ENCODE results near the gene IFNG-AS1. TPM values are rescaled to one million over a fixed set of nuclear protein-coding genes. Genes with fewer than 3 reads are reported as not detected.

The IFNG-AS1 gene
- polyA plus RNA-seq, 1 donor from 2014 or later: not detected

- no peaks in the 10 kb centered on the region for H4K20me1 ChIP-seq (ENCODE audit: insufficient read depth)
- H3K36me3 ChIP-seq (ENCODE audit: insufficient read depth, low read length): no peaks in the 10 kb centered on the region
- no peaks in the 10 kb centered on the region for H3K9me2 ChIP-seq (ENCODE audit: insufficient read depth, low read length)
- H3K9me3 ChIP-seq (ENCODE audit: low read length): no peaks in the 10 kb centered on the region
- no peak overlapping the region for H3K4me3 ChIP-seq (ENCODE audit: low read length)
- no peaks in the 10 kb centered on the region for H3K79me2 ChIP-seq (replicated peaks; ENCODE audit: insufficient read depth, low read length)
- no peak overlapping the region for H3K27ac ChIP-seq (ENCODE audit: low read length)
- no peak for TF ChIP-seq POLR2AphosphoS5 (IDR thresholded peaks at IDR 0.05)
- H3K27me3 ChIP-seq (ENCODE audit: insufficient read depth, low read depth, low read length): no peaks in the 10 kb centered on the region
- no peak overlapping the region for H2AFZ ChIP-seq (ENCODE audit: low read depth, low read length)
- no peaks in the 10 kb centered on the region for H3F3A ChIP-seq (ENCODE audit: insufficient read depth, low read length, poor library complexity, severe bottlenecking)
- no peak overlapping the region for H3K4me2 ChIP-seq (ENCODE audit: low read length)
- no peak overlapping the region for H3K9ac ChIP-seq (ENCODE audit: low read length)
Observed at GRCh38 chr12:67940780-67941243, 48.4 kb upstream of the IFNG-AS1 start.

GRCh38 chr12:67942724-67943123 is 46.5 kb upstream of the IFNG-AS1 start:
- Histone ChIP-seq H3K27ac (ENCODE audit: low read length) (peak overlapping the region; percentile 73), H3K4me3 (ENCODE audit: low read length) (peak overlapping the region; percentile 23), H3K9ac (ENCODE audit: low read length) (peak overlapping the region; percentile 24), H2AFZ (ENCODE audit: low read depth, low read length) (no peak overlapping the region), H3K79me2 (replicated peaks; ENCODE audit: insufficient read depth, low read length) (no peaks in the 10 kb centered on the region), H3K27me3 (ENCODE audit: insufficient read depth, low read depth, low read length) (no peaks in the 10 kb centered on the region), H3K9me2 (ENCODE audit: insufficient read depth, low read length) (no peaks in the 10 kb centered on the region), H3K36me3 (ENCODE audit: insufficient read depth, low read length) (no peaks in the 10 kb centered on the region), H3F3A (ENCODE audit: insufficient read depth, low read length, poor library complexity, severe bottlenecking) (no peaks in the 10 kb centered on the region), H3K9me3 (ENCODE audit: low read length) (no peaks in the 10 kb centered on the region), H4K20me1 (ENCODE audit: insufficient read depth) (no peaks in the 10 kb centered on the region), H3K4me2 (ENCODE audit: low read length) (no peak overlapping the region)
- peak; percentile 58 for TF ChIP-seq POLR2AphosphoS5 (IDR thresholded peaks at IDR 0.05)
- no peak for TF ChIP-seq REST (IDR thresholded peaks at IDR 0.05; ENCODE audit: borderline replicate concordance)
- no peak for TF ChIP-seq TAF1 (IDR thresholded peaks at IDR 0.05; ENCODE audit: low read depth)

GRCh38 chr12:67943141-67943892 is 45.9 kb upstream of the IFNG-AS1 start:
- no peaks in the 10 kb centered on the region for H3K27me3 ChIP-seq (ENCODE audit: insufficient read depth, low read depth, low read length)
- H3K27ac ChIP-seq (ENCODE audit: low read length): peak overlapping the region; percentile 73
- H3K4me2 ChIP-seq (ENCODE audit: low read length): no peak overlapping the region
- H3K9me3 ChIP-seq (ENCODE audit: low read length): no peaks in the 10 kb centered on the region
- H2AFZ ChIP-seq (ENCODE audit: low read depth, low read length): no peak overlapping the region
- H3K4me3 ChIP-seq (ENCODE audit: low read length): peak overlapping the region; percentile 23
- H3K9ac ChIP-seq (ENCODE audit: low read length): peak overlapping the region; percentile 29
- H3K79me2 ChIP-seq (replicated peaks; ENCODE audit: insufficient read depth, low read length): no peaks in the 10 kb centered on the region
- H3F3A ChIP-seq (ENCODE audit: insufficient read depth, low read length, poor library complexity, severe bottlenecking): no peaks in the 10 kb centered on the region
- TF ChIP-seq CTCF (IDR thresholded peaks at IDR 0.05; ENCODE audit: poor library complexity, severe bottlenecking) (peak; percentile 90), RAD21 (conservative IDR thresholded peaks at IDR 0.05) (peak; percentile 87), SMC3 (conservative IDR thresholded peaks at IDR 0.05; ENCODE audit: poor library complexity) (peak; percentile 88), EZH2 (IDR thresholded peaks at IDR 0.05; ENCODE audit: borderline replicate concordance, insufficient read depth, low read length, poor library complexity, severe bottlenecking) (no peak), TAF1 (IDR thresholded peaks at IDR 0.05; ENCODE audit: low read depth) (no peak), POLR2AphosphoS5 (IDR thresholded peaks at IDR 0.05) (no peak), EP300 (conservative IDR thresholded peaks at IDR 0.05; ENCODE audit: poor library complexity, severe bottlenecking) (no peak), MXI1 (conservative IDR thresholded peaks at IDR 0.05; ENCODE audit: poor library complexity, severe bottlenecking) (no peak), REST (IDR thresholded peaks at IDR 0.05; ENCODE audit: borderline replicate concordance) (no peak)
- no peaks in the 10 kb centered on the region for H3K9me2 ChIP-seq (ENCODE audit: insufficient read depth, low read length)
- H4K20me1 ChIP-seq (ENCODE audit: insufficient read depth): no peaks in the 10 kb centered on the region
- no peaks in the 10 kb centered on the region for H3K36me3 ChIP-seq (ENCODE audit: insufficient read depth, low read length)
